HG03565 (cell line): ENCODE results near the gene CREB3L2.
"Not testable (repeated sequence)": the region's sequence is repeated elsewhere in the genome, so short reads cannot be mapped to it uniquely, and the experiment has no call there.

Experiments
- ATAC-seq: cut with Tn5 transposase; IDR thresholded peaks from one replicate; pipeline ENCODE4 v1.9.1; 2021; ENCODE audit warnings: mild to moderate bottlenecking, moderate library complexity; ENCODE audit not compliant: unreplicated experiment

CREB3L2 gene

DNA sequence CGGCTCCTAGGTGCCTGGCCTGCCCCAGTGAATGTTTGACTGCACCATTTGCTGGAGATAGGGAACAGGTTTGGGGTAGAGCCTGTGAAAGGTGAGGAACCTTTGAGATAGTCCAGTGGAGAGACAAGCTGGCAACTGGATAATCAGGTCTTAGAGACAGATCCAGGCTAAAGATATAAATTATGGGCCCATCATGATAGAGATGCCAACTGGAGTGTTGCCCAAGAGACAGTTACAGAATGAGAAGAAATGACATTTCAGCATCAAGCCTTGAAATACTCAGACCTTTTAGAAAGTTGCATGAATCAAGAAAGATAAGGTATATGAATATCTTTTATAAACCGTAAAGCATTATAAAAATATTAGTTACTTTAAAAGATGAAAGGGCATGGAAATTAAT, 27.1 kb downstream of the CREB3L2 start:
- ATAC-seq = no peak

GRCh38 chr7:137970253-137970975, 31.5 kb downstream of the CREB3L2 start:
- ATAC-seq = no peak

GRCh38 chr7:137969828-137970227, 32.1 kb downstream of the CREB3L2 start:
- ATAC-seq = no peak

- ATAC-seq = no peak
These were observed 33.0 kb downstream of the CREB3L2 start for GRCh38 chr7:137968890-137969289.

- not testable (repeated sequence) for ATAC-seq
These were observed 33.5 kb downstream of the CREB3L2 start for GRCh38 chr7:137968339-137968738.

DNA sequence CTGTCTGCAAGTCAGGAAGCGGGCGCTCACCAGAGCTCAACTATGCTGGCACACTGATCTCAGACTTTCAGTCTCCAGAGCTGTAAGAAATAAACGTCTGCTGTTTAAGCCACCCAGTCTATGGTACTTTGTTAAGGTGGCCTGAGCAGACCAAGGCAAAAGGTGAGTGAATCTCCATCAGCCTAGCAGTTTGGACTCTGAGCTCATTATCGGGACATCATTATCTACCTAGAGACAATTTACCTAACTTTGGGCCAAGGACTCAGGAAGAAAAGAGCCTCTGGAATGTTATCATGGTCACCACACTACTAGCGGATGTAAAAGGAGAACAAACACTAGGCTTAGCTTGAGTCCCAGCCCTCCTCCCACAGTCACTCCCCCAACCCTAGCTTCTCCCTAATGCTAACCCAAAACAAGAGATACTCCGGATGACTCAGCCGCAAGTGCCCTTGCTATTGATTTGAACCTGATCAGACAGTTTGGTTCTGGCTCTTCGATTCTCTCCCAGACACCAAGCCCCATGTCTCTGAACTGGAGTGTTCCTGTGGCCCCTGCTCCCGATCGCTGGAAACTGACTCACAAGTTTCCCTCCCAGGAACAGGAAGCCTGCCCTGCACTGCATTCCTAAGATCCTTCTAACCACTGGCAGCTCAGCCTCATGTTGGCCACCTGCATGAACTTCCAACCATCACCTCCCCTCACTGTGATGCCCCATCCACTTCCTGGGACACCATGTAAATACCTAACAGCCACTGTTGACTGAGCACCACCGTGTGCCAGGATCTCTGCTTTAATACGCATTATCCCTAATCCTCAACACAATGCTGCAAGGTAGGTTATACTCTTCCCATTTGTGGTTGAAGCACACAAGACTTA, 34.5 kb downstream of the CREB3L2 start:
- ATAC-seq = no peak

DNA sequence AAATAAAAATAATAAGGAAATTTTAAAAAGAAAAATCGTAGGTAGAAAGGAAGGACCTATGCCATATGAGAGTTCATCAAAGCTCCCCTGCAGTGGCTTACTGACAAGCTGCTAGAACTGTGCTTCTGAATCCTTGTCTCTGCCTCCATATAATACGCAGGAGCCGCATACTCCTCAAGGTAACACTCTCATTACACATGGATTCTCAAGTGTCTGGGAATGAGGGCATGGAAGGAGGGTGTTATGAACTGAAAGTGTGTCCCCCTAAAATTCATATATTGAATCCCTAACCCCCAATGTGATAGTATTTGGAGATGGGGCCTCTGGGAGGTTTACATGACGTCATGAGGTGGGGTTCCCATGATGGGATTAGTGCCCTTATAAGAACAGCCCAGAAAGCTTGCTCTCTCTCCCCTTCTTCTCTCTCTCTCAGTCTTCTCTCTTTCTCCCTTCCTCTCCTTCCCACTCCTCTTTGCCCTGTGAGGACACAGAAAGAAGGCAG, 35.2 kb downstream of the CREB3L2 start:
- ATAC-seq = no peak

DNA sequence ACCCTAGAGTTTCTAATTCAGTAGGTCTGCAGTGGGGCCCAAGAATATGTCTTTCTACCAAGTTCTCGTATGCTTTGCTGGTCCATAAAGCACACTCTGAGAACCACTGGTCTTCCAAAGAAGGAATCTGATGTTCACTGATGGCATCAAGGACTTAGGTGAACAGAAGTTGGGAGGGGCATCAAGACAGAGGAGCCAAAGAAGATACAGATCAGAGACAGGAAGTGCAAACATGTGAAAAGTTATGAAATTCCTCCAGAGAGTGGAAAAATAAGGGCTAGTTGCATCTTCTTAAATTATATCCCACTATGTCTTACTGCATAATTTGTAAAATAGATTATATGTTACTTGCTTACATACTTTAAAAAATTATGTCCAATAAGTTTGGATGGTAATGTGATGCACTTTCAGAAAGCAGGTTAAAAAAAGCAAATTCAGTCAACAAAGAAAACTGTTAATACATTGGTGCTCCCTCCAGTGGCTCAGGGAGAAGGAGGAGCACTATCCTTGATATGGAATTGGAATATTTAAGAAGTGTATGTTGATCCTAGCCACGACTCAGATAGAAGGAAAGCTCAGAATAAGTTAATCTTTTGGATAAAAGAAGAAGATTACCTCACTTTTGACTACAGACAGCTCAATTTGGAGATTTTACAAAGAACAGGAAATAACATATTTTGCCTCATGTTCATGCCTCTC, 35.8 kb downstream of the CREB3L2 start:
- no peak for ATAC-seq

DNA sequence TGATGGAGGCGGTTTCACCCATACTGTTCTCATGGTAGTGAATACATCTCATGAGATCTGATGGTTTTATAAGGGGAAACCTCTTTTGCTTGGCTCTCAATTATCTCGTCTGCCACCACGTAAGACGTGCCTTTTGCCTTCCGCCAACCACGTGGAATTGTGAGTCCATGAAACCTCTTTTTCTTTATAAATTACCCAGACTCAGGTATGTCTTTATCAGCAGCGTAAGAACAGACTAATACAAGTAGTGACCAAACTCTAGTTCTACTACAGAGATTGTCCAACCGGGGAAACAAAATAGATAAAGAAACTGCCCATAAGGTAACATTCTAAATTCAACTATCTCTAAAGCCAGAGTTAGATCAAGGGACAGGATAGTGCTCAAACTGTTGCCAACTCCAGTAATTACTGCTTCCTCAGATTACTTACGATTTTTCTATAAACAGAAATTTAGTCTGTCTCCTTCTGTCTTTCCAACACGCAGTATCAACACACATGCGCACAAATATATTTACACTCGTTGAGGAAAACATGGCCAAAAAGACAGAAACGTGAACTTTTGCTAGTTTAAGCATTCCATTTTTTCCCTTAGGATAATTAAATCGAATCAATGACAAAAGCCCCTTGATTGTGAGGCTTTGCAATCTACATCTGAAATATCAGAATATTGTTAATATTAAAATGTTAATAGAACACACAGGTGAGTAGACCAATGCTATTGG, 36.9 kb downstream of the CREB3L2 start:
- ATAC-seq = no peak

GRCh38 chr7:137962875-137963507, 38.9 kb downstream of the CREB3L2 start:
- ATAC-seq = no peak

GRCh38 chr7:137962491-137962874, 39.4 kb downstream of the CREB3L2 start:
- ATAC-seq = no peak

- ATAC-seq = peak; percentile 77
These were observed 40.4 kb downstream of the CREB3L2 start for GRCh38 chr7:137961200-137962177.

GRCh38 chr7:137960020-137960419, 41.9 kb downstream of the CREB3L2 start:
- ATAC-seq = no peak

- ATAC-seq = peak; percentile 38
These were observed 43.1 kb downstream of the CREB3L2 start for GRCh38 chr7:137958470-137959431.

GRCh38 chr7:137957887-137958286, 44.0 kb downstream of the CREB3L2 start:
- ATAC-seq = no peak

GRCh38 chr7:137956591-137956990, 45.3 kb downstream of the CREB3L2 start:
- no peak for ATAC-seq

- no peak for ATAC-seq
These were observed 45.7 kb downstream of the CREB3L2 start for GRCh38 chr7:137956183-137956582.

DNA sequence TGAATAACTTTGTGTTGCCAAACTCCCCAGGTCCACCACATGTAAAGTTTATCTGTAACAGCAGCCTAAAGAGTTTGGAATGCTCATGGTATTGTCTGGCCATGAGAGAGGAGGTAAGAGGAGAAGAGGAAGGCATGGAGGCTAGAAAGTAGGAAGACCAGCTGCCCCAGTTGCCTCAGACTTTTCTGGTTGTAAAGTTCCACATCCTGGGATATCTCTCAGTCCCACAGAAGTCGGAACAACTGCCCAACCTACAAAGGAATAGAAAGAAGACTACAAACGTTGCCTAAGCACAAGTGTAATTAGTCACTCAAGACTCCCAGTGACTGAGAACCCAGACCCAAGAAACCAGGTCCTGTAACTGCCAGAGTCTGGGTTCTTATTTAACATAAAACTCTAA, 47.3 kb downstream of the CREB3L2 start:
- ATAC-seq = no peak
